ENCODE results near the gene PDLIM7. TPM values are rescaled to one million over a fixed set of nuclear protein-coding genes. Genes with fewer than 3 reads are reported as not detected.

PDLIM7 gene
- total RNA-seq, 4 donors from 2014 or later = 316 to 1,085 (median 575) TPM

DNA sequence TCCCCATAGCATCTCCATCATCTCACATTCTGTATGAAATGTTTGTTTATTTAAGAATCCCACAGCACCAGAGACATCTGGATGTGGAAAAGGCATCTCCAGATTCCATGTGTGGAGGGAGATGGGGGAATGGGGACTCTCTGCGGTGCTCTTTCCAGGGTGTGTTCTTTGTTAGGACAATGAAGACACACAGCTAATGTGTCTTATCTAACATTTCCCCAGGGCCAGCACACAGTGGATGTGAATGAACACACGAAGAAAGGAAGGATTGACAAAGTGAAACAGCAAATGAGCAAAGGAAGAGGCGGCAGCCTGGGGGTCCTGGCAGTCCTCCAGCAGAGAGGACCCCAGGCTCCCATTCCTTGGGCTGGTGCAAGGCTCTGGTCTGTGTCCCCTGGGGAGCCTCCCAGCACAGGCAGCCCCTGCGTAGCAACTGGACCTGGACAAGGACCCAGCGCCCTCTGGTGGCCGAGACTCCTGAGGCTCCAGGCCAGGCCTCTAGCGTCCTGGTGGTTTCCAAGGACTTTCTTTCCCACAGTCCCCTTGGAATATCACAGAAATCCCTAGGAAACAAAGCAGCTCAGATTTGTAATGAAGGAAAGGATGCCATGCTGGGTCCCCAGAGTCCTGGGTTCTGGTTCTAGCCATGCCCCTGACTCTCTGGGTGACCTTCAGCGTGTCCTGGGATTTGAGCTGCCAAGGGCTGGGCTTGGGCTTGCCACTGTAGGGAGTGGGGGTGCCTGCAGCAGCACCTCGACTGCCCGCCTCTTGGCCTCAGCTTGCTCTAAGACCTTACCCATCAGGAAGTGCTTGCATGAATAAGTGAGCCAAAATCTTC is 3.5 kb upstream of the PDLIM7 start:
- no peaks in the 10 kb centered on the region for H3K27me3 ChIP-seq
- no peak overlapping the region for H3K4me3 ChIP-seq
- H3K27ac ChIP-seq (replicated peaks in 1 of 4) = peak overlapping the region; percentile 12 to 69 (median 54)
- peaks cover 0 to 13% (median 3%) of the 10 kb centered on the region in 4 donors for H3K36me3 ChIP-seq
- TF ChIP-seq EP300 (IDR thresholded peaks at IDR 0.05) = no peak
- TF ChIP-seq, protein P1, sequence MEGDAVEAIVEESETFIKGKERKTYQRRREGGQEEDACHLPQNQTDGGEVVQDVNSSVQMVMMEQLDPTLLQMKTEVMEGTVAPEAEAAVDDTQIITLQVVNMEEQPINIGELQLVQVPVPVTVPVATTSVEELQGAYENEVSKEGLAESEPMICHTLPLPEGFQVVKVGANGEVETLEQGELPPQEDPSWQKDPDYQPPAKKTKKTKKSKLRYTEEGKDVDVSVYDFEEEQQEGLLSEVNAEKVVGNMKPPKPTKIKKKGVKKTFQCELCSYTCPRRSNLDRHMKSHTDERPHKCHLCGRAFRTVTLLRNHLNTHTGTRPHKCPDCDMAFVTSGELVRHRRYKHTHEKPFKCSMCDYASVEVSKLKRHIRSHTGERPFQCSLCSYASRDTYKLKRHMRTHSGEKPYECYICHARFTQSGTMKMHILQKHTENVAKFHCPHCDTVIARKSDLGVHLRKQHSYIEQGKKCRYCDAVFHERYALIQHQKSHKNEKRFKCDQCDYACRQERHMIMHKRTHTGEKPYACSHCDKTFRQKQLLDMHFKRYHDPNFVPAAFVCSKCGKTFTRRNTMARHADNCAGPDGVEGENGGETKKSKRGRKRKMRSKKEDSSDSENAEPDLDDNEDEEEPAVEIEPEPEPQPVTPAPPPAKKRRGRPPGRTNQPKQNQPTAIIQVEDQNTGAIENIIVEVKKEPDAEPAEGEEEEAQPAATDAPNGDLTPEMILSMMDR (IDR thresholded peaks at IDR 0.05) = peak; percentile 94 to 97 (median 95)
- peak in 1 of 2 donors; percentile 73 for TF ChIP-seq POLR2AphosphoS5 (IDR thresholded peaks at IDR 0.05)
- no peak for TF ChIP-seq POLR2A (IDR thresholded peaks at IDR 0.05; ENCODE audit: low read depth)
- intact Hi-C loops (cut with DNase I) = loop anchor here (2.0 to 5.0 kb wide), 3 partner anchors 46 to 99 kb away; partner anchors contain the start of genes GRK6 and PFN3
- no peaks in the 10 kb centered on the region for H3K9me3 ChIP-seq
- 23% methylated on average over 6 of the region's 10 CpGs for WGBS
- H3K4me1 ChIP-seq = peaks cover 23 to 38% (median 34%) of the 10 kb centered on the region in 4 donors
- peak; percentile 95 for DNase-seq (ENCODE audit: extremely low spot score)

DNA sequence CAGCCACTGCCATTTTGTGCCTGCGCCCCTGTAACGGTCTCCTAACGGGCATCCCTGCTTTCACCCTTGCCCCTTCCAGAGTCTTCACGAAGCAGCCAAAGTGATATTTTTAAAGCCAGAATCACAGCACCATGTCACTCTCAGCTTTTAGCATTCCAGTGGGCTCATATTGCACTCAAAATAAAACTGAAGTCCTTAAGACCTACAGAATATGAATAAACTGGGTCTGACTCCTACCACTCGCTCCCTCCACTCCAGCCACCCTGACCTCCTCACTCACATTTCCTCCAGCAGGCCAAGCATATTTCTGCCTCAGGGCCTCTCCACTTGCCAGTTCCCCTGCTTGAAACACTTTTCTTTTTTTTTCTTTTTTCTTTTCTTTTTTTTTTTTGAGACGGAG is 2.4 kb upstream of the PDLIM7 start:
- H3K4me1 ChIP-seq = peaks cover 34 to 48% (median 44%) of the 10 kb centered on the region in 4 donors
- H3K4me3 ChIP-seq = no peak overlapping the region
- no peak for DNase-seq (ENCODE audit: extremely low spot score)
- H3K27me3 ChIP-seq = no peaks in the 10 kb centered on the region
- no peak for TF ChIP-seq EP300 (IDR thresholded peaks at IDR 0.05)
- TF ChIP-seq, protein P1 (IDR thresholded peaks at IDR 0.05) = no peak
- TF ChIP-seq POLR2A (IDR thresholded peaks at IDR 0.05; ENCODE audit: low read depth) = no peak
- H3K9me3 ChIP-seq = no peaks in the 10 kb centered on the region
- intact Hi-C loops (cut with DNase I) = loop anchor here (2.0 to 5.0 kb wide), 3 partner anchors 45 to 98 kb away; partner anchors contain the start of genes GRK6 and PFN3
- peaks cover 0 to 16% (median 3%) of the 10 kb centered on the region in 4 donors for H3K36me3 ChIP-seq
- peak overlapping the region in 2 of 4 donors; percentile 12 to 52 for H3K27ac ChIP-seq (replicated peaks in 1 of 4)
- 81% methylated on average over 6 of the region's 6 CpGs for WGBS

DNA sequence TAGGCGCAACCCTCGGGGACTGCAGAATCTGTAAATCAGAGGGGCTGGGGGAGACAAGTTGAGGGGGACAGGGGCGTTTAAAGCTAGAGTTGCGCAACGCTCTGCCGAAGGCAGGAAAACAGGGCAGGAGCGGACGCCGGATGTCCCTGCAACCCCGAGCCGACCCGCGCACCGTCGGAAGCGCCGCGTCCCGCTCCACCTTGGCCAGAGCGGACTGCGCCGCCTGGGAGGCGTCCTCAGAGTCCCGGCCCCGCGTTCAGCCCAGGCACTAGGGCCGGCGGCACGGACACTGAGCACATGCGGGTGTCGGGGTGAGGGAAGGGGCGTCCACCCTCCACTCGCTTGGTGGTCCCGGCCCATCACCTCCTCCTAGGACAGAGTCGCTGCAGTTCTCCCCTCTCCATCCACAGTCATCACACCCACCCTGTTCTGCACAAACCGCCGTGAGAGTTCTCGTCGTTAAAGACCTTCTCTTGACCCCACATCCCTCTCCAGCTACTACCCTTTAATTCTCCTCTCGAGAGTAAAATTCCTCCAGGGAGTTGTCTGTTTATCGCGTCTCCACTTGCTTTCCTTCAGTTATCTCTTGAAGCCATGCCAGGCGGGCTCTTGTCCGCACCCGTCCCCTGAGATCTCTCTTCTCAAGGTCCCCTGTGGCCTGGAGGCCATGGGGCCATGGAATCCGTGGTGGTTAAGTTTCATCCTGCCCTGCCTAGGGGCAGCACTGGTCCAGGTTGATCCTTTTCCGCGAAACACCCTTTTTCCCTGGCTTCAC is 796 bp upstream of the PDLIM7 start:
- intact Hi-C loops (cut with DNase I) = no loop called here
- Histone ChIP-seq H3K4me1 (peaks cover 50 to 65% (median 61%) of the 10 kb centered on the region in 4 donors), H3K36me3 (peaks cover 0 to 17% (median 6%) of the 10 kb centered on the region in 4 donors), H3K4me3 (peak overlapping the region; percentile 78 to 96 (median 88)), H3K27ac (replicated peaks in 1 of 4) (peak overlapping the region; percentile 96 to 99 (median 98)), H3K9me3 (no peaks in the 10 kb centered on the region), H3K27me3 (no peaks in the 10 kb centered on the region)
- TF ChIP-seq POLR2AphosphoS5 (IDR thresholded peaks at IDR 0.05) = no peak
- TF ChIP-seq POLR2A (IDR thresholded peaks at IDR 0.05; ENCODE audit: low read depth) = no peak
- no peak for TF ChIP-seq EP300 (IDR thresholded peaks at IDR 0.05)
- TF ChIP-seq, protein P1 (IDR thresholded peaks at IDR 0.05) = no peak
- DNase-seq (ENCODE audit: extremely low spot score) = no peak
- 25% methylated on average over 23 of the region's 48 CpGs for WGBS

DNA sequence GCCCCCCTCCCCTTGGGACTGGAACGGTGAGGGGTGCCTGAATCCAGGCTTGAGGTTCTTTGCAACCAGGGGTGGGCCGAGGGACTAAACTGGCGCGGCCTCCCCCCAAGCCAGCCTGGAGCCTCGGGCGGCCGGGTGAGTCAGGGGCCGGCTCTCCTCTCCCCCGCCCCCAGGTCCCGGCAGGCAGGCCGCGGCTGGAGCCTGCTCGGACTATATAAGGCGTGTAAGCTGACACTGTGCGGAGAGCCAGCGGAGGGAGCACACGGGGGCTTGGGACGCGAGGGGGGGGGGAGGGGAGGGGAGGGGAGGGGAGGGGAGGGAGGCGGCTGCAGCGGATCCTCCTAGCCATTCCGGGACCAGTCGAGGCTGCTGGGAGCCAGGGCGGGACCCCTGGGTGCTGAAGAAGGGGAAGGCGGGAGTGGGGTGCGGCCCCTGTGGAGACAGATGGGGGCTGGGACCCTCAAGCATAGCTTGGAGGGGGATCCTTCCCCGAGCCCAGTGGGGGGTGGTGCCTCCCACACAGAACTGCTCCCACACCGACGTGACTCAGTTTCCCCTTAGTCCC is 595 bp downstream of the PDLIM7 start:
- TF ChIP-seq, protein P1 (IDR thresholded peaks at IDR 0.05) = no peak
- TF ChIP-seq EP300 (IDR thresholded peaks at IDR 0.05) (no peak), POLR2A (IDR thresholded peaks at IDR 0.05; ENCODE audit: low read depth) (peak; percentile 58), POLR2AphosphoS5 (IDR thresholded peaks at IDR 0.05) (peak in 1 of 2 donors; percentile 86)
- Histone ChIP-seq H3K36me3 (peaks cover 0 to 29% (median 17%) of the 10 kb centered on the region in 4 donors), H3K27ac (replicated peaks in 1 of 4) (peak overlapping the region; percentile 96 to 99 (median 98)), H3K4me1 (peaks cover 64 to 79% (median 75%) of the 10 kb centered on the region in 4 donors), H3K4me3 (peak overlapping the region; percentile 78 to 96 (median 88)), H3K9me3 (no peaks in the 10 kb centered on the region), H3K27me3 (no peaks in the 10 kb centered on the region)
- intact Hi-C loops (cut with DNase I) = no loop called here
- DNase-seq (ENCODE audit: extremely low spot score) = no peak
- 0% methylated on average over 1 of the region's 29 CpGs for WGBS
